A549 (cell line): ENCODE results near the gene BCL11B. TPM values are rescaled to one million over a fixed set of nuclear protein-coding genes. Genes with fewer than 3 reads are reported as not detected.
"Not testable (repeated sequence)": the region's sequence is repeated elsewhere in the genome, so short reads cannot be mapped to it uniquely, and the experiment has no call there.

ENCODE experiments used
- ATAC-seq, 2 experiments: fragments of 200-7000 bp in 1 of 2; fragments of >200 bp in 1 of 2; cut with Nextera tagmentation in 1 of 2; cut with Tn5 transposase in 1 of 2; 3 replicates each; pipeline versions ENCODE4 v1.8.0 to v1.9.1; 2018 to 2020; ENCODE audit warnings: mild to moderate bottlenecking in 1 of 2, moderate library complexity in 1 of 2
- CTCF ChIA-PET: fragments of 300-600 bp; sonication (Branson Sonifier 250); formaldehyde crosslinking; extraction: SDS; loops from one replicate; lab custom pipeline; 2021; ENCODE audit warnings: antibody characterized with exemption, inconsistent platforms; lab: Yijun Ruan, JAX
- POLR2A ChIA-PET: fragments of 350-600 bp; formaldehyde crosslinking; extraction: SDS; loops from one replicate; lab custom pipeline; 2021; ENCODE audit warnings: antibody characterized with exemption, inconsistent platforms; lab: Yijun Ruan, JAX
- DNase-seq, 2 experiments: peaks; one replicate each; pipeline versions ENCODE4 v3.0.0 to v3.0.0-alpha.2; 2011 to 2016; ENCODE audit warnings: low read depth in 1 of 2, low spot score in 1 of 2
- FAIRE-seq: peaks from 2 replicates; lab custom pipeline; 2011; peaks lifted over from hg19 to GRCh38; lab: Jason Lieb, UNC
- H3K27ac ChIP-seq, 2 experiments: fragments of >200 bp; sonication (Bioruptor Twin); formaldehyde crosslinking; 3 replicates each; pipeline ENCODE4 v1.5.1; 2016 to 2017
- H3K4me1 ChIP-seq: fragments of >200 bp; sonication (Bioruptor Twin); formaldehyde crosslinking; 3 replicates; pipeline ENCODE4 v1.6.1; 2016
- H3K4me2 ChIP-seq: fragments of >200 bp; sonication (Bioruptor Twin); formaldehyde crosslinking; 3 replicates; pipeline ENCODE4 v1.6.1; 2016
- H3K4me3 ChIP-seq: fragments of >200 bp; sonication (Bioruptor Twin); formaldehyde crosslinking; 3 replicates; pipeline ENCODE4 v1.5.1; 2016
- H3K9me3 ChIP-seq: fragments of >200 bp; sonication (Bioruptor Twin); formaldehyde crosslinking; 3 replicates; pipeline ENCODE4 v1.6.1; 2016
- BCL3 ChIP-seq: fragments of >200 bp; sonication (Bioruptor Twin); formaldehyde crosslinking; IDR thresholded peaks from 3 replicates; pipeline ENCODE4 v1.6.1; 2016
- CHD4 ChIP-seq: fragments of 200-600 bp; sonication (generic); IDR thresholded peaks from 2 replicates; pipeline ENCODE4 v1.6.1; 2016; ENCODE audit warnings: antibody characterized with exemption, mild to moderate bottlenecking, borderline replicate concordance
- GATA3 ChIP-seq: IDR thresholded peaks from 2 replicates; pipeline ENCODE4 v1.6.1; 2012; ENCODE audit warnings: borderline replicate concordance
- HMGXB4 ChIP-seq: fragments of 250-450 bp; sonication (Bioruptor Pico); IDR thresholded peaks from 2 replicates; pipeline ENCODE4 v1.5.0; 2021; ENCODE audit warnings: mild to moderate bottlenecking, moderate library complexity, borderline replicate concordance
- KDM5A ChIP-seq: fragments of 200-600 bp; sonication (generic); IDR thresholded peaks from 2 replicates; pipeline ENCODE4 v1.6.1; 2016; ENCODE audit warnings: antibody characterized with exemption, mild to moderate bottlenecking
- MAZ ChIP-seq: fragments of 150-350 bp; IDR thresholded peaks from 2 replicates; pipeline ENCODE4 v1.6.1; 2014; ENCODE audit warnings: antibody characterized with exemption, low read depth, low read length, borderline replicate concordance
- NFE2L2 ChIP-seq: fragments of 150-350 bp; conservative IDR thresholded peaks from 2 replicates; pipeline ENCODE4 v1.6.1; 2014; ENCODE audit warnings: low read length
- NPAS2 ChIP-seq: fragments of 250-450 bp; sonication (Bioruptor Pico); IDR thresholded peaks from 2 replicates; pipeline ENCODE4 v1.8.0; 2022; ENCODE audit warnings: mild to moderate bottlenecking, moderate library complexity, borderline replicate concordance
- PBX3 ChIP-seq: IDR thresholded peaks from 2 replicates; pipeline ENCODE4 v1.6.1; 2012
- PHF8 ChIP-seq: fragments of 200-600 bp; sonication (generic); IDR thresholded peaks from 2 replicates; pipeline ENCODE4 v1.6.1; 2016; ENCODE audit warnings: low read depth, mild to moderate bottlenecking, antibody characterized with exemption, moderate library complexity, borderline replicate concordance
- POLR2A ChIP-seq: IDR thresholded peaks from 2 replicates; pipeline ENCODE4 v1.6.1; 2012; ENCODE audit warnings: mild to moderate bottlenecking, low read length
- RARB ChIP-seq: fragments of 250-450 bp; sonication (Bioruptor Pico); IDR thresholded peaks from 2 replicates; pipeline ENCODE4 v1.8.0; 2021; ENCODE audit warnings: mild to moderate bottlenecking, moderate library complexity
- SMC3 ChIP-seq: fragments of >200 bp; sonication (Bioruptor Twin); formaldehyde crosslinking; IDR thresholded peaks from 3 replicates; pipeline ENCODE4 v1.6.1; 2018; ENCODE audit warnings: inconsistent platforms
- TFCP2L1 ChIP-seq: fragments of 250-450 bp; sonication (Bioruptor Pico); IDR thresholded peaks from 2 replicates; pipeline ENCODE4 v1.5.0; 2021; ENCODE audit warnings: mild to moderate bottlenecking
- TP53 ChIP-seq: fragments of 250-450 bp; sonication (Bioruptor Pico); IDR thresholded peaks from 2 replicates; pipeline ENCODE4 v1.5.0; 2021; ENCODE audit warnings: mild to moderate bottlenecking, moderate library complexity
- ZC3H11A ChIP-seq: fragments of 450-650 bp; IDR thresholded peaks from 2 replicates; pipeline ENCODE4 v1.6.1; 2014; ENCODE audit warnings: antibody characterized with exemption, mild to moderate bottlenecking
- ZSCAN20 ChIP-seq: fragments of 250-450 bp; sonication (Bioruptor Pico); IDR thresholded peaks from 2 replicates; pipeline ENCODE4 v1.8.0; 2022; ENCODE audit warnings: mild to moderate bottlenecking, moderate library complexity
- WGBS: methylation state at CpG from one replicate; pipeline ENCODE4 v1.1.6; 2017; ENCODE audit errors: missing lambda C conversion rate; 5-methylcytosine and 5-hydroxymethylcytosine counted together
- polyA plus RNA-seq, 4 experiments: library from polyadenylated mRNA; depleted of rRNA in 3 of 4; stranded (reverse); fragments of >200 nt; fragmentation: RNase III in 1 of 4; extraction: RNeasy Plus Mini Kit Qiagen cat#74134 plus additional on column Dnase treatment in 1 of 4; gene quantifications; 2 replicates in 3 of 4; 3 replicates in 1 of 4; pipeline ENCODE4 v1.2.3, GENCODE V29; 2011 to 2017

Gene BCL11B
- polyA plus RNA-seq, 2 of the 4 experiments (the other 2 are of a cell fraction), result 0.43 to 0.49 TPM

GRCh38 chr14:99186956-99187690 is 84.9 kb downstream of the BCL11B start (continued):
- TF ChIP-seq HMGXB4 (CRISPR knock-in tag) (no peak), RARB (CRISPR knock-in tag) (no peak), TP53 (CRISPR knock-in tag) (no peak), ZC3H11A (no peak)

GRCh38 chr14:99186336-99186735 is 85.7 kb downstream of the BCL11B start:
- H3K9me3 ChIP-seq, H3K27ac ChIP-seq, DNase-seq, FAIRE-seq, POLR2A ChIA-PET, CTCF ChIA-PET, H3K4me1 ChIP-seq, H3K4me3 ChIP-seq, H3K4me2 ChIP-seq, ATAC-seq: not testable (repeated sequence)
- WGBS, result 88% methylated on average over 8 of the region's 8 CpGs

- POLR2A ChIA-PET, result no interaction called here
- Histone ChIP-seq H3K9me3 (no peaks in the 10 kb centered on the region), H3K4me1 (no peaks in the 10 kb centered on the region), H3K27ac (no peak overlapping the region), H3K4me2 (no peak overlapping the region), H3K4me3 (no peak overlapping the region)
- CTCF ChIA-PET, result no interaction called here
- FAIRE-seq (no peak), ATAC-seq (no peak), DNase-seq (no peak)
- TF ChIP-seq MAZ, result no peak
- TF ChIP-seq CHD4, result no peak
- TF ChIP-seq BCL3, result no peak
- no peak for TF ChIP-seq GATA3
- no peak for TF ChIP-seq ZSCAN20 (CRISPR knock-in tag)
- no peak for TF ChIP-seq PBX3
- no peak for TF ChIP-seq TP53 (CRISPR knock-in tag)
- no peak for TF ChIP-seq SMC3
- TF ChIP-seq TFCP2L1 (CRISPR knock-in tag), result no peak
- no peak for TF ChIP-seq POLR2A
- TF ChIP-seq PHF8, result no peak
- TF ChIP-seq NFE2L2, result no peak
- no peak for TF ChIP-seq KDM5A
- TF ChIP-seq ZC3H11A, result no peak
- no peak for TF ChIP-seq NPAS2
- 72% methylated on average over 16 of the region's 16 CpGs for WGBS
Measured at GRCh38 chr14:99185436-99186068, 86.4 kb downstream of the BCL11B start.
